Heart right ventricle (tissue), 16 donors: ENCODE measurements around the gene CDH13. TPM values are rescaled to one million over a fixed set of nuclear protein-coding genes. Genes with fewer than 3 reads are reported as not detected.

Source experiments
- ATAC-seq, 8 donors: fragments of 200-7000 bp; cut with Tn5 transposase; one replicate each; pipeline ENCODE4 v1.9.1; 2020; ENCODE audit warnings: mild to moderate bottlenecking in 8 of 8, moderate library complexity in 8 of 8, moderate number of reproducible peaks in 1 of 8
- DNase-seq, 2 donors: peaks; one replicate each; pipeline ENCODE4 v3.0.0-alpha.2; 2020
- H3K27ac ChIP-seq, 10 donors: fragments of 200-600 bp; sonication (generic) in 2 of 10; one replicate each; pipeline versions ENCODE4 v1.5.0 to v1.8.0; 2020 to 2022; ENCODE audit warnings: mild to moderate bottlenecking in 3 of 10
- H3K27me3 ChIP-seq, 7 donors: fragments of 200-600 bp; one replicate each; pipeline ENCODE4 v1.8.0; 2021 to 2022; ENCODE audit warnings: mild to moderate bottlenecking in 2 of 7
- H3K36me3 ChIP-seq, 9 donors: fragments of 200-600 bp; sonication (generic) in 1 of 9; one replicate each; pipeline versions ENCODE4 v1.5.0 to v1.8.0; 2020 to 2022; ENCODE audit warnings: mild to moderate bottlenecking in 2 of 9
- H3K4me1 ChIP-seq, 9 donors: fragments of 200-600 bp; sonication (generic) in 1 of 9; one replicate each; pipeline versions ENCODE4 v1.5.0 to v1.8.0; 2020 to 2022; ENCODE audit warnings: mild to moderate bottlenecking in 4 of 9
- H3K4me3 ChIP-seq, 10 donors: fragments of 200-600 bp; sonication (generic) in 2 of 10; one replicate each; pipeline versions ENCODE4 v1.5.0 to v1.8.0; 2020 to 2022; ENCODE audit warnings: mild to moderate bottlenecking in 7 of 10, moderate library complexity in 2 of 10
- H3K9me3 ChIP-seq, 11 donors: fragments of 200-600 bp in 10 of 11; sonication (generic) in 2 of 11; one replicate each; pipeline versions ENCODE4 v1.5.0 to v1.8.0; 2013 to 2022; ENCODE audit warnings: mild to moderate bottlenecking in 2 of 11, control low read depth in 1 of 11, moderate library complexity in 1 of 11
- CTCF ChIP-seq, 9 donors: fragments of 200-600 bp; sonication (generic) in 2 of 9; IDR thresholded peaks; one replicate each; pipeline versions ENCODE4 v1.5.0 to v1.8.0; 2021 to 2022; ENCODE audit warnings: antibody characterized with exemption in 9 of 9, mild to moderate bottlenecking in 5 of 9, moderate library complexity in 1 of 9
- WGBS, 2 donors: extraction: QIAGEN DNeasy Blood & Tissue Kit; methylation state at CpG; one replicate each; pipeline ENCODE4 v1.1.7; 2013; ENCODE audit warnings: inconsistent platforms in 1 of 2; 5-methylcytosine and 5-hydroxymethylcytosine counted together
- intact Hi-C, 10 donors: fragments of 100-400 bp; cut with DNase I; formaldehyde crosslinking; loops; one replicate each; pipeline versions ENCODE4 v1.11.1 to v1.14.2; 2022
- polyA plus RNA-seq, 2 donors: library from polyadenylated mRNA; stranded (reverse); fragments of 200-250 nt; gene quantifications; one replicate each; pipeline ENCODE4 v1.2.3, GENCODE V29; 2013
- total RNA-seq, 10 donors: library from RNA; stranded (reverse); fragmentation: NEBNext Ultra II Directional in 3 of 10; extraction: Animal tissue kit (Norgen Biotek cat#: 25700) in 3 of 10; gene quantifications; one replicate each; pipeline versions ENCODE4 v1.2.1 to v1.2.4, GENCODE V29; 2021 to 2023
- donor health status: Arrhythmogenic right ventricular cardiomyopathy.
- donor health status: ischemic (EF 13 %, LVEDD 7.1; RV severe dilation, severe dysfunction).
- donor health status: healthy with polysubstance abuse.
- donor health status: DM: no; HTN: yes; CAD: no.
- donor health status: DM: no; HTN: no; CAD: no.
- donor health status: ischemic (EF 25% LVEDD 6.9; RV normal size, moderate dysfunction).
- donor health status: ischemic (EF 25% LVEDD 5.7; RV mildly dilated, moderate dysfunction).
- donor health status: healthy.
- donor health status: DM: yes; HTN: yes; CAD: no.
- donor health status: Ischemic cardiomyopathy.
- donor health status: ischemic (EF 35%, LVEDD 5.7; RV mildly dilated, moderate dysfunction).
- donor health status: nonischemic (EF 11% LVEDD 7.7; RV severe dilation, severe dysfunction).
- donor health status: DM: yes; HTN: yes; CAD: no.
- donor health status: PGD.
- donor health status: ischemic (EF 29% LVEDD 5.4; RV normal size, mild dysfunction).
- donor health status: nonischemic (EF 23%, LVEDD 6.1; RV moderate dilation, normal function).

Gene CDH13
- total and polyA plus RNA-seq, 12 donors: 15.5 to 221 (median 168) TPM

GRCh38 chr16:83066881-83067280, 440.1 kb downstream of the CDH13 start:
- TF ChIP-seq CTCF (IDR thresholded peaks at IDR 0.05): no peak
- H3K4me1 ChIP-seq: peaks cover 0 to 11% (median 5%) of the 10 kb centered on the region in 9 donors
- ATAC-seq: peak in 1 of 8 donors; percentile 67
- no peaks in the 10 kb centered on the region for H3K9me3 ChIP-seq
- H3K4me3 ChIP-seq: no peak overlapping the region
- H3K36me3 ChIP-seq: no peaks in the 10 kb centered on the region
- 43 to 72% methylated on average over 2 of the region's 2 CpGs for WGBS, 2 donors
- no peak for DNase-seq
- no peak overlapping the region for H3K27ac ChIP-seq
- intact Hi-C loops: loop anchor here in 4 of 10 donors (5.0 to 10.0 kb wide), 4 partner anchors 320 to 462 kb away; no protein-coding TSS in a partner anchor
- no peaks in the 10 kb centered on the region for H3K27me3 ChIP-seq

GRCh38 chr16:83068686-83069085, 441.9 kb downstream of the CDH13 start:
- Histone ChIP-seq H3K27ac (no peak overlapping the region), H3K4me3 (no peak overlapping the region), H3K27me3 (no peaks in the 10 kb centered on the region), H3K9me3 (no peaks in the 10 kb centered on the region), H3K4me1 (peaks cover 0 to 9% (median 1%) of the 10 kb centered on the region in 9 donors), H3K36me3 (no peaks in the 10 kb centered on the region)
- WGBS, 2 donors: 6 to 11% methylated on average over 1 of the region's 1 CpG
- TF ChIP-seq CTCF (IDR thresholded peaks at IDR 0.05): peak in 7 of 9 donors; percentile 15 to 59 (median 36)
- peak in 1 of 8 donors; percentile 25 for ATAC-seq
- peak in 1 of 2 donors; percentile 4 for DNase-seq
- intact Hi-C loops: loop anchor here in 4 of 10 donors (2.0 to 10.0 kb wide), 5 partner anchors 321 to 466 kb away; no protein-coding TSS in a partner anchor

- peaks cover 0 to 6% (median 0%) of the 10 kb centered on the region in 9 donors for H3K4me1 ChIP-seq
- no peak overlapping the region for H3K27ac ChIP-seq
- intact Hi-C loops: no loop called here
- no peaks in the 10 kb centered on the region for H3K27me3 ChIP-seq
- DNase-seq: no peak
- no peak overlapping the region for H3K4me3 ChIP-seq
- no peak for ATAC-seq
- WGBS, 2 donors: 79 to 85% methylated on average over 5 of the region's 5 CpGs
- TF ChIP-seq CTCF (IDR thresholded peaks at IDR 0.05): no peak
- H3K36me3 ChIP-seq: no peaks in the 10 kb centered on the region
- no peaks in the 10 kb centered on the region for H3K9me3 ChIP-seq
Observed at GRCh38 chr16:83070416-83071209, 443.8 kb downstream of the CDH13 start.

GRCh38 chr16:83075956-83076355, 449.2 kb downstream of the CDH13 start:
- Histone ChIP-seq H3K36me3 (no peaks in the 10 kb centered on the region), H3K27ac (no peak overlapping the region), H3K27me3 (no peaks in the 10 kb centered on the region), H3K4me1 (no peaks in the 10 kb centered on the region), H3K9me3 (no peaks in the 10 kb centered on the region), H3K4me3 (no peak overlapping the region)
- DNase-seq (no peak), ATAC-seq (no peak)
- no peak for TF ChIP-seq CTCF (IDR thresholded peaks at IDR 0.05)
- intact Hi-C loops: no loop called here
- WGBS, 2 donors: 62 to 70% methylated on average over 2 of the region's 2 CpGs
